HepG2 (cell line): ENCODE results near the gene ABCG8. TPM values are rescaled to one million over a fixed set of nuclear protein-coding genes. Genes with fewer than 3 reads are reported as not detected.

ENCODE experiments used
- ATAC-seq: fragments of 200-7000 bp; cut with Tn5 transposase; 3 replicates; pipeline ENCODE4 v1.9.1; 2020; ENCODE audit warnings: mild to moderate bottlenecking, moderate library complexity
- BruUV-seq: library from RNA; stranded (reverse); fragments of 400-500 nt; replicated peaks from 2 replicates; lab custom pipeline; 2021; lab: Mats Ljungman, UMichigan
- CTCF ChIA-PET: fragments of 300-600 bp; formaldehyde crosslinking; extraction: SDS; loops from one replicate; lab custom pipeline; 2021; ENCODE audit warnings: low total read pairs, inconsistent platforms, low intra/inter-chr PET ratio; lab: Yijun Ruan, JAX
- POLR2A ChIA-PET: fragments of 350-600 bp; sonication (Branson Sonifier 250); formaldehyde crosslinking; loops from one replicate; lab custom pipeline; 2020; ENCODE audit warnings: antibody characterized with exemption, inconsistent platforms; lab: Yijun Ruan, JAX
- DNase-seq: peaks from one replicate; pipeline ENCODE4 v3.0.0-alpha.2; 2015; ENCODE audit warnings: low spot score
- FAIRE-seq: peaks from 3 replicates; lab custom pipeline; 2011; peaks lifted over from hg19 to GRCh38; lab: Jason Lieb, UNC
- H2AFZ ChIP-seq: one replicate; pipeline ENCODE4 v1.6.1; 2011; ENCODE audit warnings: low read length, inconsistent platforms
- H3K27ac ChIP-seq: fragments of 300-600 bp; 3 replicates; pipeline ENCODE4 v1.8.0; 2011; ENCODE audit warnings: mixed run types, mild to moderate bottlenecking, mixed read lengths, low read length, inconsistent platforms; ENCODE audit not compliant: insufficient read depth; ENCODE audit errors: extremely low read length
- H3K27me3 ChIP-seq, 2 experiments: fragments of 200-600 bp in 1 of 2; 2 replicates in 1 of 2; 3 replicates in 1 of 2; pipeline versions ENCODE4 v1.6.0 to v1.8.0; 2011; ENCODE audit warnings: low read length in 2 of 2, mild to moderate bottlenecking in 2 of 2, moderate library complexity in 2 of 2, inconsistent platforms in 1 of 2; ENCODE audit not compliant: insufficient read depth in 2 of 2, control insufficient read depth in 1 of 2
- H3K36me3 ChIP-seq, 2 experiments: fragments of 200-600 bp in 1 of 2; replicated peaks in 1 of 2; 2 replicates in 1 of 2; 3 replicates in 1 of 2; pipeline versions ENCODE4 v1.5.1 to v1.8.0; 2011; ENCODE audit warnings: low read length in 2 of 2, inconsistent platforms in 1 of 2; ENCODE audit not compliant: insufficient read depth in 2 of 2, control insufficient read depth in 1 of 2
- H3K4me1 ChIP-seq: 2 replicates; pipeline ENCODE4 v1.5.1; 2012; ENCODE audit warnings: low read length, inconsistent platforms; ENCODE audit not compliant: insufficient read depth
- H3K4me2 ChIP-seq: 2 replicates; pipeline ENCODE4 v1.6.0; 2011; ENCODE audit warnings: low read depth, low read length, inconsistent platforms
- H3K4me3 ChIP-seq, 3 experiments: fragments of 200-600 bp in 1 of 3; sonication (generic), shearing (Covaris generic) in 1 of 3; replicated peaks in 1 of 3; 2 replicates each; pipeline ENCODE4 v1.5.1; 2011 to 2016; ENCODE audit warnings: low read length in 3 of 3, inconsistent platforms in 2 of 3, low read depth in 2 of 3, mild to moderate bottlenecking in 2 of 3, control low read depth in 1 of 3, mixed read lengths in 1 of 3; ENCODE audit not compliant: insufficient read depth in 1 of 3
- H3K79me2 ChIP-seq: one replicate; pipeline ENCODE4 v1.6.1; 2011; ENCODE audit warnings: low read length, inconsistent platforms; ENCODE audit not compliant: insufficient read depth
- H3K9ac ChIP-seq: 2 replicates; pipeline ENCODE4 v1.6.0; 2011; ENCODE audit warnings: mild to moderate bottlenecking, low read depth, low read length, inconsistent platforms; ENCODE audit not compliant: insufficient read depth
- H3K9me3 ChIP-seq: 2 replicates; pipeline ENCODE4 v1.5.1; 2012; ENCODE audit warnings: mild to moderate bottlenecking, low read length
- H4K20me1 ChIP-seq: 2 replicates; pipeline ENCODE4 v1.6.0; 2011; ENCODE audit warnings: inconsistent platforms, mild to moderate bottlenecking, low read length, moderate library complexity; ENCODE audit not compliant: insufficient read depth
- HNRNPL ChIP-seq: fragments of 200-400 bp; formaldehyde crosslinking; IDR thresholded peaks from 2 replicates; pipeline ENCODE4 v1.6.1; 2017; ENCODE audit warnings: mild to moderate bottlenecking, low read depth, low read length
- KLF16 ChIP-seq, 2 experiments: sonication (generic) in 1 of 2; formaldehyde crosslinking in 1 of 2; IDR thresholded peaks; 2 replicates each; pipeline versions ENCODE4 v1.6.1 to v1.8.0; 2016 to 2023; ENCODE audit warnings: missing genetic modification reagents in 2 of 2, missing compliant biosample characterization in 1 of 2
- MEIS1 ChIP-seq: sonication (generic); formaldehyde crosslinking; IDR thresholded peaks from 2 replicates; pipeline ENCODE4 v1.9.0; 2021; ENCODE audit warnings: mild to moderate bottlenecking, missing genetic modification reagents, moderate library complexity, borderline replicate concordance
- MTA1 ChIP-seq: sonication (generic); formaldehyde crosslinking; IDR thresholded peaks from 2 replicates; pipeline ENCODE4 v1.4.0; 2020; ENCODE audit warnings: missing genetic modification reagents, mild to moderate bottlenecking, borderline replicate concordance
- NRL ChIP-seq: sonication (generic); formaldehyde crosslinking; IDR thresholded peaks from 2 replicates; pipeline ENCODE4 v1.5.0; 2020; ENCODE audit warnings: missing genetic modification reagents, mild to moderate bottlenecking, moderate library complexity, borderline replicate concordance
- ZNF234 ChIP-seq: sonication (generic); formaldehyde crosslinking; conservative IDR thresholded peaks from 2 replicates; pipeline ENCODE4 v1.5.1; 2020; ENCODE audit warnings: mild to moderate bottlenecking, missing genetic modification reagents
- ZNF33A ChIP-seq: sonication (generic); formaldehyde crosslinking; IDR thresholded peaks from 2 replicates; pipeline ENCODE4 v1.5.1; 2020; ENCODE audit warnings: missing genetic modification reagents, mild to moderate bottlenecking, moderate library complexity, borderline replicate concordance
- ZNF34 ChIP-seq: sonication (generic); formaldehyde crosslinking; IDR thresholded peaks from 2 replicates; pipeline ENCODE4 v1.4.0; 2020; ENCODE audit warnings: mild to moderate bottlenecking, missing genetic modification reagents, borderline replicate concordance
- ZNF598 ChIP-seq: sonication (generic); formaldehyde crosslinking; IDR thresholded peaks from 2 replicates; pipeline ENCODE4 v1.5.1; 2020; ENCODE audit warnings: mild to moderate bottlenecking, missing genetic modification reagents, borderline replicate concordance
- ZNF672 ChIP-seq: sonication (generic); formaldehyde crosslinking; IDR thresholded peaks from 2 replicates; pipeline ENCODE4 v1.8.1; 2022; ENCODE audit warnings: missing genetic modification reagents
- WGBS: methylation state at CpG from one replicate; pipeline ENCODE4 v1.1.6; 2017; ENCODE audit warnings: low lambda C conversion rate; 5-methylcytosine and 5-hydroxymethylcytosine counted together
- in situ Hi-C: cut with HindIII; loops from 2 replicates; pipeline ENCODE4 v1.10.0; 2017; ENCODE audit warnings: low pct_unique_long_range_greater_than_20kb; ENCODE audit not compliant: extremely low pct_ligation_motif_present
- intact Hi-C: fragments of 100-400 bp; cut with micrococcal nuclease; formaldehyde crosslinking; loops from one replicate; pipeline ENCODE4 v1.10.0; 2022; ENCODE audit not compliant: unreplicated experiment
- polyA plus RNA-seq, 8 experiments: library from polyadenylated mRNA; depleted of rRNA in 3 of 8; stranded (reverse) in 7 of 8; unstranded in 1 of 8; fragments of >200 nt; fragmentation: Illumina TruSeq in 4 of 8; extraction: Trizol in 4 of 8; gene quantifications; 2 replicates each; pipeline versions ENCODE4 v1.2.1 to v1.2.3, GENCODE V29; 2011 to 2016; ENCODE audit warnings: low read depth in 4 of 8, missing spikeins in 1 of 8, mixed read lengths in 1 of 8; ENCODE audit not compliant: insufficient read depth in 1 of 8
- total RNA-seq, 5 experiments: library from RNA; depleted of rRNA; stranded (reverse); fragments of >200 nt; fragmentation: Illumina TruSeq; extraction: Trizol; gene quantifications; 2 replicates each; pipeline ENCODE4 v1.2.3, GENCODE V29; 2016; ENCODE audit warnings: low read depth in 1 of 5
- TF ChIP-seq, protein P1 (sequence below): IDR thresholded peaks from 2 replicates; pipeline ENCODE4 v1.6.1; 2016
- TF ChIP-seq, protein P2 (sequence below): sonication (generic); formaldehyde crosslinking; IDR thresholded peaks from 2 replicates; pipeline ENCODE4 v1.5.1; 2020; ENCODE audit warnings: missing genetic modification reagents, mild to moderate bottlenecking, borderline replicate concordance
- TF ChIP-seq, protein P3 (sequence below): sonication (generic); formaldehyde crosslinking; IDR thresholded peaks from 2 replicates; pipeline ENCODE4 v1.4.0; 2020; ENCODE audit warnings: missing genetic modification reagents, mild to moderate bottlenecking, borderline replicate concordance

ABCG8 gene
- total and polyA plus RNA-seq, 2 of the 13 experiments (the other 11 are each of a cell fraction or from before 2014, with no cell fraction given), result 8.1 to 8.8 TPM

DNA sequence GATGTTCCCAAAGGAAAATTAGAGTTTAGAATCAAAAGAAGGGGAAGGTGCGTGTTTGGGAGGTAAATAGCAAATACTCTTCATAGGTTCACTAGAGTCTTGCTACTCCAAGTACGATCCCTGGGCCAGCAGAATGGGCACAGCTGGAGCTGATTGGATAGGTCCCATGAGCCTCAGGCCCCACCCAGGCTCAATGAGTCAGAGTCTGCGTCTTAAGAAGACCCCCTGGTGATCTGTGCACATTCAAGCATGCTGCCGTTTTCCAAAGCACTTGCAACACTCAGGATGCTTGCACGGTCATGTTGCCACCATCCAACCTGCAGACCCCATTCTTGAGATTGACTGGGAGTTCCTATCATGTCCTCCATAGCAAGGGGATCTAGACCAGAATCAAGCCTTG is 40.5 kb downstream of the ABCG8 start:
- no TSS peak for BruUV-seq
- POLR2A ChIA-PET, result no interaction called here
- Histone ChIP-seq H3K9me3 (no peaks in the 10 kb centered on the region), H2AFZ (no peak overlapping the region), H4K20me1 (no peaks in the 10 kb centered on the region), H3K79me2 (no peaks in the 10 kb centered on the region), H3K4me1 (peaks cover 37% of the 10 kb centered on the region), H3K4me3 (no peak overlapping the region), H3K36me3 (peaks cover 0 to 6% of the 10 kb centered on the region in 2 experiments; a peak in 2 of 5 replicates), H3K4me2 (no peak overlapping the region), H3K9ac (no peak overlapping the region), H3K27ac (no peak overlapping the region), H3K27me3 (no peaks in the 10 kb centered on the region)
- WGBS, result 94% methylated on average over 5 of the region's 5 CpGs
- no peak for FAIRE-seq
- in situ Hi-C loops, result no loop called here
- CTCF ChIA-PET, result no interaction called here
- TF ChIP-seq ZNF234 (no peak), ZNF33A (CRISPR knock-in tag) (no peak), MTA1 (CRISPR knock-in tag) (no peak), HNRNPL (no peak), MEIS1 (CRISPR knock-in tag) (no peak), ZNF598 (CRISPR knock-in tag) (no peak), ZNF34 (CRISPR knock-in tag) (no peak), NRL (CRISPR knock-in tag) (no peak), ZNF672 (CRISPR knock-in tag) (no peak), KLF16 (CRISPR knock-in tag; IDR thresholded peaks at IDR 0.05) (no peak)
- TF ChIP-seq, protein P1, sequence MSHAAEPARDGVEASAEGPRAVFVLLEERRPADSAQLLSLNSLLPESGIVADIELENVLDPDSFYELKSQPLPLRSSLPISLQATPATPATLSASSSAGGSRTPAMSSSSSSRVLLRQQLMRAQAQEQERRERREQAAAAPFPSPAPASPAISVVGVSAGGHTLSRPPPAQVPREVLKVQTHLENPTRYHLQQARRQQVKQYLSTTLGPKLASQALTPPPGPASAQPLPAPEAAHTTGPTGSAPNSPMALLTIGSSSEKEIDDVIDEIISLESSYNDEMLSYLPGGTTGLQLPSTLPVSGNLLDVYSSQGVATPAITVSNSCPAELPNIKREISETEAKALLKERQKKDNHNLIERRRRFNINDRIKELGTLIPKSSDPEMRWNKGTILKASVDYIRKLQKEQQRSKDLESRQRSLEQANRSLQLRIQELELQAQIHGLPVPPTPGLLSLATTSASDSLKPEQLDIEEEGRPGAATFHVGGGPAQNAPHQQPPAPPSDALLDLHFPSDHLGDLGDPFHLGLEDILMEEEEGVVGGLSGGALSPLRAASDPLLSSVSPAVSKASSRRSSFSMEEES (CRISPR knock-in tag), result no peak
- TF ChIP-seq, protein P2, sequence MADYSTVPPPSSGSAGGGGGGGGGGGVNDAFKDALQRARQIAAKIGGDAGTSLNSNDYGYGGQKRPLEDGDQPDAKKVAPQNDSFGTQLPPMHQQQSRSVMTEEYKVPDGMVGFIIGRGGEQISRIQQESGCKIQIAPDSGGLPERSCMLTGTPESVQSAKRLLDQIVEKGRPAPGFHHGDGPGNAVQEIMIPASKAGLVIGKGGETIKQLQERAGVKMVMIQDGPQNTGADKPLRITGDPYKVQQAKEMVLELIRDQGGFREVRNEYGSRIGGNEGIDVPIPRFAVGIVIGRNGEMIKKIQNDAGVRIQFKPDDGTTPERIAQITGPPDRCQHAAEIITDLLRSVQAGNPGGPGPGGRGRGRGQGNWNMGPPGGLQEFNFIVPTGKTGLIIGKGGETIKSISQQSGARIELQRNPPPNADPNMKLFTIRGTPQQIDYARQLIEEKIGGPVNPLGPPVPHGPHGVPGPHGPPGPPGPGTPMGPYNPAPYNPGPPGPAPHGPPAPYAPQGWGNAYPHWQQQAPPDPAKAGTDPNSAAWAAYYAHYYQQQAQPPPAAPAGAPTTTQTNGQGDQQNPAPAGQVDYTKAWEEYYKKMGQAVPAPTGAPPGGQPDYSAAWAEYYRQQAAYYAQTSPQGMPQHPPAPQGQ (CRISPR knock-in tag), result no peak
- TF ChIP-seq, protein P3, sequence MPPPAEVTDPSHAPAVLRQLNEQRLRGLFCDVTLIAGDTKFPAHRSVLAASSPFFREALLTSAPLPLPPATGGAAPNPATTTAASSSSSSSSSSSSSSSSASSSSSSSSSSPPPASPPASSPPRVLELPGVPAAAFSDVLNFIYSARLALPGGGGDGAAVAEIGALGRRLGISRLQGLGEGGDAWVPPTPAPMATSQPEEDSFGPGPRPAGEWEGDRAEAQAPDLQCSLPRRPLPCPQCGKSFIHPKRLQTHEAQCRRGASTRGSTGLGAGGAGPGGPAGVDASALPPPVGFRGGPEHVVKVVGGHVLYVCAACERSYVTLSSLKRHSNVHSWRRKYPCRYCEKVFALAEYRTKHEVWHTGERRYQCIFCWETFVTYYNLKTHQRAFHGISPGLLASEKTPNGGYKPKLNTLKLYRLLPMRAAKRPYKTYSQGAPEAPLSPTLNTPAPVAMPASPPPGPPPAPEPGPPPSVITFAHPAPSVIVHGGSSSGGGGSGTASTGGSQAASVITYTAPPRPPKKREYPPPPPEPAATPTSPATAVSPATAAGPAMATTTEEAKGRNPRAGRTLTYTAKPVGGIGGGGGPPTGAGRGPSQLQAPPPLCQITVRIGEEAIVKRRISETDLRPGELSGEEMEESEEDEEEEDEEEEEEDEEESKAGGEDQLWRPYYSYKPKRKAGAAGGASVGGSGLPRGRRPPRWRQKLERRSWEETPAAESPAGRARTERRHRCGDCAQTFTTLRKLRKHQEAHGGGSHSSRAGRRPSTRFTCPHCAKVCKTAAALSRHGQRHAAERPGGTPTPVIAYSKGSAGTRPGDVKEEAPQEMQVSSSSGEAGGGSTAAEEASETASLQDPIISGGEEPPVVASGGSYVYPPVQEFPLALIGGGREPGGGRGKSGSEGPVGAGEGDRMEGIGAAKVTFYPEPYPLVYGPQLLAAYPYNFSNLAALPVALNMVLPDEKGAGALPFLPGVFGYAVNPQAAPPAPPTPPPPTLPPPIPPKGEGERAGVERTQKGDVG (CRISPR knock-in tag), result no peak
- DNase-seq, result no peak
- intact Hi-C loops, result loop anchor here (5.0 kb wide), 1 partner anchor 58 kb away; no protein-coding TSS in a partner anchor
- ATAC-seq, result no peak
